Central memory CD4-positive, alpha-beta T cell (primary cell): ENCODE data around the gene YDJC.
"Not testable (repeated sequence)": the region's sequence is repeated elsewhere in the genome, so short reads cannot be mapped to it uniquely, and the experiment has no call there.

ENCODE experiments used
- DNase-seq: peaks from one replicate; pipeline ENCODE4 v3.0.0; 2022

YDJC gene

GRCh38 chr22:21631025-21631424, 1.2 kb upstream of the YDJC start:
- DNase-seq, result no peak

- DNase-seq, result no peak
These were observed 1.2 kb downstream of the YDJC start for GRCh38 chr22:21628386-21629254.

- DNase-seq, result no peak
These were observed 2.9 kb downstream of the YDJC start for GRCh38 chr22:21626735-21627469.

- no peak for DNase-seq
These were observed 3.6 kb downstream of the YDJC start for GRCh38 chr22:21626073-21626734.

GRCh38 chr22:21624880-21625791, 4.7 kb downstream of the YDJC start:
- no peak for DNase-seq

- no peak for DNase-seq
These were observed 5.5 kb downstream of the YDJC start for GRCh38 chr22:21624120-21624879.

GRCh38 chr22:21623648-21623970, 6.2 kb downstream of the YDJC start:
- DNase-seq, result no peak

GRCh38 chr22:21622919-21623647, 6.7 kb downstream of the YDJC start:
- DNase-seq, result no peak

GRCh38 chr22:21622011-21622918, 7.6 kb downstream of the YDJC start:
- DNase-seq, result no peak

GRCh38 chr22:21621025-21621424, 8.8 kb downstream of the YDJC start:
- DNase-seq, result no peak

- DNase-seq, result not testable (repeated sequence)
These were observed 12.5 kb downstream of the YDJC start for GRCh38 chr22:21617337-21617736.

- no peak for DNase-seq
These were observed 14.1 kb downstream of the YDJC start for GRCh38 chr22:21615731-21616130.

- no peak for DNase-seq
These were observed 16.1 kb downstream of the YDJC start for GRCh38 chr22:21613553-21614233.

- no peak for DNase-seq
These were observed 17.0 kb downstream of the YDJC start for GRCh38 chr22:21612858-21613257.

GRCh38 chr22:21611210-21611977, 18.4 kb downstream of the YDJC start:
- DNase-seq, result no peak

GRCh38 chr22:21609556-21610157, 20.2 kb downstream of the YDJC start:
- DNase-seq, result not testable (repeated sequence)

- DNase-seq, result no peak
These were observed 23.0 kb downstream of the YDJC start for GRCh38 chr22:21606775-21607174.
